Skeletal muscle cell (primary cell): Measurements from ENCODE around the gene ACE.

ENCODE experiments used
- DNase-seq: peaks from one replicate; pipeline ENCODE4 v3.0.0-alpha.2; 2010; ENCODE audit warnings: low read depth
- H3K4me3 ChIP-seq: 2 replicates; pipeline ENCODE4 v1.5.1; 2011; ENCODE audit warnings: low read depth, mild to moderate bottlenecking, control low read depth, low read length, moderate library complexity

Gene ACE

DNA sequence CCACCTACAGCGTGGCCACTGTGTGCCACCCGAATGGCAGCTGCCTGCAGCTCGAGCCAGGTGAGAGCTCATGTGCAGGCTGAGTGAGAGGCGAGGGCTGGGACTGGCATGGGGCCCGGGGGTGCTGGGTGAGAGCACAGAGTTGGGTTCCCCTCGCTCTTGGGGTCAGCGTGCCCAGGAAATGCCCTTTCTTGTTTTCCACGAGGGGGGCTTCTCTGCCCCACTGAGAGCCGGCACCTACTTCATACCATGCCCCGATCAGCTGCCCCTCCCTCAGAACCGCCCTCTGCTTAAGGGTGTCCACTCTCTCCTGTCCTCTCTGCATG lies 10.1 kb downstream of the ACE start:
- no peak for DNase-seq
- no peak overlapping the region for H3K4me3 ChIP-seq

- no peak overlapping the region for H3K4me3 ChIP-seq
- DNase-seq, result no peak
Measured at GRCh38 chr17:63488851-63489250, 12.0 kb downstream of the ACE start.

- DNase-seq, result no peak
Measured at GRCh38 chr17:63489291-63489690, 12.4 kb downstream of the ACE start.

GRCh38 chr17:63490329-63490728 lies 13.5 kb downstream of the ACE start:
- no peak for DNase-seq
- no peak overlapping the region for H3K4me3 ChIP-seq

More at GRCh38 chr17:63489291-63489690, 12.4 kb downstream of the ACE start:
- H3K4me3 ChIP-seq, result no peak overlapping the region

DNA sequence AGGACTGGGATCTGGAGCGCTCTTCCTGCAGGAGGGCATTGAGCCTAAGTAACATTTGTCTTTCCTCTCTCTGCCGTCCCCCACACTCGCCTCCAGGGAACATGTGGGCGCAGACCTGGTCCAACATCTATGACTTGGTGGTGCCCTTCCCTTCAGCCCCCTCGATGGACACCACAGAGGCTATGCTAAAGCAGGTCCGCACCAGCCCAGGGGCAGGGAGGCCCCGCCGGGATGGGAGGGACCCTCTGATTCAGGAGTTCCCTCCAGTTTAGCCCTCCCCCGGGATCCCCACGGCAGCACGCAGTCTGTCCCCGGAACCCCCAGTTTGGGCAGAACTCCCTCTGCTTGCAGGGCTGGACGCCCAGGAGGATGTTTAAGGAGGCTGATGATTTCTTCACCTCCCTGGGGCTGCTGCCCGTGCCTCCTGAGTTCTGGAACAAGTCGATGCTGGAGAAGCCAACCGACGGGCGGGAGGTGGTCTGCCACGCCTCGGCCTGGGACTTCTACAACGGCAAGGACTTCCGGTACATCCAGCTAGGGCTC lies 14.1 kb downstream of the ACE start:
- DNase-seq, result no peak
- no peak overlapping the region for H3K4me3 ChIP-seq

DNA sequence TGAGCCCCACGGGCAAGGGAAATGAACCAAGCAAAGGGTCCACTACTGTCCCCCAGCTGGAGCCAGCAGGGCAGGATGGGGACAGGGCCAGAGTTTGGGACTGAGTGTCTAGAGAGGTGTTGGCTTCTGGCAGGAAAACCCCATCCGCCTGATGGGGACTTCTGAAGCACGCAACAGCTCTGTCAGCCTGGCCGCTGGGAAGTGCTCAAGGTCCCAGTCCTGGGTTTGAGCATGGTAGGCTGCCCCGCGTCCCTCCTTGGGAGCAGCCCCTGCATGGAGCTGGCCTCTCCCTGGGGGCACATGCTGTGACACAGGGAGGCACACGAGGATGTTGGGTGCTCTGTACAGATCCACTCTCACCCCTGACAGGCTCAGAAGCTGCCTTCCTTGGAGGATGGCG lies 14.6 kb downstream of the ACE start:
- no peak for DNase-seq
- no peak overlapping the region for H3K4me3 ChIP-seq

DNA sequence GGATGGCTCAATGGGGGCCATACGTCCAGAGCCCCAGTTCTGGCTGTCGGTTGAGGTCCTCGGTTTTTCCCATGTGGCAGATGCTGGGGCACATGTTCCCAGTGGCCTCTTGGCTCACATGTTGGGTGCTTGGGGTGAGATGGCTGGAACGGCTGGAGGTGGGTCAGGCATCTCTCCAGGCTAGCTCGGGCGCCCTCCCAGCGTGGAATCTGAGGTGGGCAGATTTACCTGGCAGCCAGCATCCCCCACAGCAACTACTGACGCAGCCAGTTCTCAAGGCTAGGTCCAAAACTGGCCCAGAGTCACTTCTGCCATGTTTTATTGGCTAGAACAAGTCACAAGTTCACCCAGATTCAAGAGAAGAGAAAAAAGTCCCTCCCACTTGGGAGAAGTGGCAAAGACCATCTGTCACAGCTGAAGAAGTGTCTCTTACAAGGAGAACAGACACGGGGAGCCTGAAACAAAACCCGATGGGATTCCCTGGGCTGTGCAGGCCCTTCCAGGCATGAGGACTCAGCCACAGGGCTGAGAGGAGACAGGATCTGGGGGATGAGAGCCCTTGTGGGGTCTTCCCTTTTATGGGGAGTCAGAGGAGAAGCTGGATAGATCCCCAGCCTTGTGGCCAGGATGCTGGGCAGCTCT lies 15.2 kb downstream of the ACE start:
- no peak overlapping the region for H3K4me3 ChIP-seq

GRCh38 chr17:63492940-63493339 lies 16.1 kb downstream of the ACE start:
- no peak for DNase-seq

More for the DNA sequence above, 15.2 kb downstream of the ACE start:
- no peak for DNase-seq

DNA sequence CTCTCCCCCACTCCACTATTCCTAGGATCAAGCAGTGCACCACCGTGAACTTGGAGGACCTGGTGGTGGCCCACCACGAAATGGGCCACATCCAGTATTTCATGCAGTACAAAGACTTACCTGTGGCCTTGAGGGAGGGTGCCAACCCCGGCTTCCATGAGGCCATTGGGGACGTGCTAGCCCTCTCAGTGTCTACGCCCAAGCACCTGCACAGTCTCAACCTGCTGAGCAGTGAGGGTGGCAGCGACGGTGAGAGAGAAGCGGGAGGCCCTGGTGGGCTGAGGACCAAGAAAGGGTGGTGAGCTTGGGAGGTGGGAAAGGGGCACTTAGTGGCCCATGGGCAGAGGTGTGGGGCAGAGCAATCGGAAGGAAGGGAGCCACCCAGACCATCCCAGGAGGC lies 16.6 kb downstream of the ACE start:
- no peak for DNase-seq
- H3K4me3 ChIP-seq, result no peak overlapping the region

More at GRCh38 chr17:63492940-63493339, 16.1 kb downstream of the ACE start:
- no peak overlapping the region for H3K4me3 ChIP-seq

DNA sequence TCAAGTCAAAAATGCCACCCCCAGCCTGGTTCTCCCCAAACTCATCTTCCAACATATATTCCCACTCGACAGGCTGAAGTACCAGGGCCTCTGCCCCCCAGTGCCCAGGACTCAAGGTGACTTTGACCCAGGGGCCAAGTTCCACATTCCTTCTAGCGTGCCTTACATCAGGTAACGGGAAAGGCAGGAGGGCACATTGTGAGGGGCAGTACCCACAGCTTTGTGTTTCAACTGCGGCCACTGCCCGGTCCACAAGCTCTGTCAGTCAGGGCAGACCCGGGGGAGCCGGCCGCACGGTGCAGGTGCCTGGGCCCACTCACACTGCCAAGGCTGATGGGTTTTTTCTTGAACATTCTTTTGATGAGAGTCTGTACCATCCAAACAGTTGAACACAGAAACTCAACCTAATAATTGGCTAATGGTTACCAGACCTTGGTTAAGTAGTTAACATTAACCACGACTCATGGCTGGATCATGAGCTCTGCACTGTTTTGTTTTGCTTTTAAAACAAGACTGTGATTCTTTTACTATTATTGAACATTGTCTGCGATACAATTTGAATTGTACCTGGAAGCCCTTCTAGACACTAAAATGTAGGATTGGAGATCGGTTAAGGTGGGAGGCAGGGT lies 17.6 kb downstream of the ACE start:
- DNase-seq, result no peak
- no peak overlapping the region for H3K4me3 ChIP-seq

- no peak overlapping the region for H3K4me3 ChIP-seq
- no peak for DNase-seq
Measured at GRCh38 chr17:63495491-63495890, 18.6 kb downstream of the ACE start.

GRCh38 chr17:63496177-63496576 lies 19.3 kb downstream of the ACE start:
- no peak for DNase-seq
- H3K4me3 ChIP-seq, result no peak overlapping the region

DNA sequence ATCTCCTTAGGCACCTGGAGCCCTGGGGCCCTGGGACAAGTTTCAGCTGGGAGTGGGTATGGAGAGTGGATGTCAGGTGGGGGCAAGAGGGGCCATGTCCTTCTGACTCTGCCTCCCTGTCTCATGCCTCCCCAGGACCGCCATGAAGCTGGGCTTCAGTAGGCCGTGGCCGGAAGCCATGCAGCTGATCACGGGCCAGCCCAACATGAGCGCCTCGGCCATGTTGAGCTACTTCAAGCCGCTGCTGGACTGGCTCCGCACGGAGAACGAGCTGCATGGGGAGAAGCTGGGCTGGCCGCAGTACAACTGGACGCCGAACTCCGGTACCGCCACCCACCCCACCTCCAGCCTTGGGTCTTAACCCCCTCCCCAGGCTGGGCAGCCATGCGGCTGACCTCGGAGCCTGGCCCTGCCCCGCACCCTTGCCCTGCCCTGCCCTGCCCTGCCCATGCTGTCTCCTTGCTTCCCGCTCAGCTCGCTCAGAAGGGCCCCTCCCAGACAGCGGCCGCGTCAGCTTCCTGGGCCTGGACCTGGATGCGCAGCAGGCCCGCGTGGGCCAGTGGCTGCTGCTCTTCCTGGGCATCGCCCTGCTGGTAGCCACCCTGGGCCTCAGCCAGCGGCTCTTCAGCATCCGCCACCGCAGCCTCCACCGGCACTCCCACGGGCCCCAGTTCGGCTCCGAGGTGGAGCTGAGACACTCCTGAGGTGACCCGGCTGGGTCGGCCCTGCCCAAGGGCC lies 20.0 kb downstream of the ACE start:
- DNase-seq, result no peak
- H3K4me3 ChIP-seq, result no peak overlapping the region

DNA sequence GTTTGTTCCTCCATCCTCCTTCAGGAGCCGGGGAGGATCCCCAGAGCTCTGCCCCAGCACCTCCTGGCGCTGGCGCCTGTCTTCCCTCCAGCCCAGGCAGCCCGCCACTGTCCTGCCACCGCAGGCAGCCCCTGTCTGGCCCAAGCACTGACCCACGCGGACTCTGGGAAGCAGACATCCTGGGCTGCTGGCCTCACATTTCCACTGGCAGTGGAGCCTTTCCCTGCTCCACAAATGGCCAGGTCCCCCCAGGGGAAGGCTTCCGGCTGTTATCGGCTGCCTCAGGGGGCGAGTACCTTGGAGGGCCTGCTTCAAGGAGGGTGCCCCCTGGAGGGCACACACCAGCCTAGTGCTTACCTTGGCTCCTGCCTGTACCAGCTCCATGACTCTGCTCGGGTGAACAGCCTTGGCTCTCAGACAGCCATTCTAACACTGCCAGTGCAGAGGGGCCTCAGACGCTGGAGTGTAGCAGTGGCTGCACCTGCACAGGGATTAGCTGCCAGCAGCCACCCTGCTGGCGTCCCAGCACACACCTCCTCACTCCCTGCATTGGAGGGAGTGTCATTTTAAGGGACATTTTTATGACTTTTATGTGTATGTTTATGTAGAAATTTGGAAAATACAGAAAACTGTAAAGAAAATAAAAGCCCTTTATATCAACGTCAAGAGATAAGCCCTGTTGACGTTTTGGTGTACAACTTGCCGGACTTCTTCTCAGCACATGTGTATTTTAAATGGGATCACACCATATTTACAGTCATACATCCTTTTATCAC lies 21.0 kb downstream of the ACE start:
- DNase-seq, result no peak
- no peak overlapping the region for H3K4me3 ChIP-seq

DNA sequence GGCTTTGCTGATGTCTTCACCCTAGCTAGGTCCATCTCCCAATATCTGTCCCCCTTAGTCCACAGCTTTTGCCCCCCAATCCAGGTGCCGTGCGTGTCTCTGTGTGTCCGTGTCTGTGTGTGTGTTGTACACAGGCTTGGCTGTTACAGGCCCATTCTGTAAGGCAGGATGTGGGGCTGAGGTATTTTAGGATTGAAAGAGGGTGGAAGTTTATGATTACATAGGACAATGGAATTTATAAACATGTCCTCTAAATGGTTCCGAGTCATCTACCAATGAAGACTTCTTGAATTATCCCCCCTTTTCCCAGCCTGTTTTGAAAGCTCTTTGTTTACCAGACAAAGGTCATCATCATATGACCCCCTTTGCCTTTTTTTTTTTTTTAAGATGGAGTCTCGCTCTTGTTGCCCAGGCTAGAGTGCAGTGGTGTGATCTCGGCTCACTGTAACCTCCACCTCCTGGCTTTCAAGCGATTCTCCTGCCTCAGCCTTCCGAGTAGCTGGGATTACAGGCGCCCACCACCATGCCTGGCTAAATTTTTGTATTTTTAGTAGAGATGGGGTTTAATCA lies 21.9 kb downstream of the ACE start:
- DNase-seq, result no peak

DNA sequence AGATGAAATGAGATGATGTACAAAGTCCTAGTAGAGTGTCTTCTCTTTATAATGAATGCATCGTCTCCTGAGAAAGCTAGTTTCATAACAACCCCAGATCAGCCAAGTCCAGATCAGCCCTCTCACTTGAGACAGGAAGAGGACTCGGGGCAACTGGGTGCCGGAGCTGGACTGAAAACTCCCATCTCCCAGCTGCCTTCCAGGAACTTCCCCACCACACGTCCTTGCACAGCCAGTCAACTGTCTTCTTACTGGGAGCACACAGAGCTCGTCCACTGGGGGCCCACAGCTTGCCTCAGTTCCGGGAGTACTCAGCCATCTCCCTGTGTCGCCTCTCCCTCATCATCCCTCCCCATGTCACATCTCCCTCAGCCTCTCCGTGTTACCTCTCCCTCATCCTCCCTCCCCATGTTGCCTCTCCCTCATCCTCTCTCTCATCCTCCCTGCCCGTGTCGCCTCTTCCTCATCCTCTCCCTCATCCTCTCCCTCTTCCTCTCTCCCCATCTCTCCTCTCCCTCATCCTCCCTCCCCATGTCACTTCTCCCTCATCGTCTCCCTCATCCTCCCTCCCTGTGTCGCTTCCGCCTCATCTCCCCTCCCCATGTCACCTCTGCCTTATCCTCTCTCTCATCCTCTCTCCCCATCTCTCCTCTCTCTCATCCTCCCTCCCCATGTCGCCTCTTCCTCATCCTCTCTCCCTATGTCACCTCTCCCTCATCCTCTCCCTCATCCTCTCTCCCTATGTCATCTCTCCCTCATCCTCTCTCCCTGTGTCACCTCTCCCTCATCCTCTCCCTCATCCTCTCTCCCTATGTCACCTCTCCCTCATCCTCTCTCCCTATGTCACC lies 23.9 kb downstream of the ACE start:
- no peak overlapping the region for H3K4me3 ChIP-seq
- no peak for DNase-seq

More for the DNA sequence above, 21.9 kb downstream of the ACE start:
- no peak overlapping the region for H3K4me3 ChIP-seq

DNA sequence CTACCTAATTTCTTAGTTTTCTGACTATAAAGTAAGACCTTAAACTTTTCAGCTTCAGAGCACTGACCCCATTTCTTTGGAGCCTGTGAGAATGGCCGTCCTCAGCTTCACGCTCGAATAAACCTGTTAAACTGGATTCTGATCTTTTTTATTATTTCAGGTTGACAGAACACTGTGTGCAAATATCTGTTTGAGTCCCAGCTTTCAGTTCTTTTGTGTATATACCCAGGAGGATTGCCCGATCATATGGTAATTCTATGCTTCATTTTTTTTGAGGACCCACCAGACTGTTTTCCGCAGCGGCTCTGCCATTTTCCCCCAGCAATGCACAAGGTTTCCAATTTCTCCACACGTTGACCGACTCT lies 26.5 kb downstream of the ACE start:
- DNase-seq, result no peak
- no peak overlapping the region for H3K4me3 ChIP-seq

- H3K4me3 ChIP-seq, result no peak overlapping the region
- DNase-seq, result no peak
Measured at GRCh38 chr17:63504261-63504660, 27.4 kb downstream of the ACE start.

GRCh38 chr17:63505341-63505740 lies 28.5 kb downstream of the ACE start:
- H3K4me3 ChIP-seq, result no peak overlapping the region
- DNase-seq, result no peak
